Endothelial cell of umbilical vein (primary cell): Measurements from ENCODE around the gene RPS6KA4. TPM values are rescaled to one million over a fixed set of nuclear protein-coding genes. Genes with fewer than 3 reads are reported as not detected.

Experiments
- BruUV-seq: library from RNA; stranded (reverse); fragments of 400-500 nt; replicated peaks from 2 replicates; lab custom pipeline; 2021; lab: Mats Ljungman, UMichigan
- CTCF ChIA-PET: fragments of 300-600, 350-600 bp; sonication (Branson Sonifier 250); formaldehyde crosslinking; loops from one replicate; lab custom pipeline; 2021; ENCODE audit warnings: antibody characterized with exemption, inconsistent platforms; lab: Charles Lee
- POLR2A ChIA-PET: fragments of 300-600, 350-600 bp; sonication (Branson Sonifier 250); formaldehyde crosslinking; loops from one replicate; lab custom pipeline; 2021; ENCODE audit warnings: antibody characterized with exemption, inconsistent platforms; lab: Charles Lee
- DNase-seq: peaks from one replicate; pipeline ENCODE4 v3.0.0-alpha.2; 2011; ENCODE audit warnings: low read depth, low spot score
- FAIRE-seq: peaks from 2 replicates; lab custom pipeline; 2011; peaks lifted over from hg19 to GRCh38; lab: Jason Lieb, UNC
- H2AFZ ChIP-seq: 2 replicates; pipeline ENCODE4 v1.6.0; 2012; ENCODE audit warnings: low read depth, low read length, control low read depth, inconsistent platforms
- H3K27ac ChIP-seq: 2 replicates; pipeline ENCODE4 v1.5.1; 2011; ENCODE audit warnings: low read depth, mild to moderate bottlenecking, control low read depth, low read length, moderate library complexity; ENCODE audit not compliant: insufficient read depth
- H3K27me3 ChIP-seq, 2 experiments: 2 replicates each; pipeline versions ENCODE4 v1.6.0 to v1.6.1; 2011; ENCODE audit warnings: low read length in 2 of 2, mixed read lengths in 1 of 2; ENCODE audit not compliant: control insufficient read depth in 2 of 2, insufficient read depth in 2 of 2
- H3K36me3 ChIP-seq, 2 experiments: 2 replicates in 1 of 2; 3 replicates in 1 of 2; pipeline ENCODE4 v1.5.1; 2011; ENCODE audit warnings: low read length in 2 of 2, mild to moderate bottlenecking in 1 of 2, moderate library complexity in 1 of 2; ENCODE audit not compliant: control insufficient read depth in 2 of 2, insufficient read depth in 2 of 2; ENCODE audit errors: extremely low read depth in 1 of 2
- H3K4me1 ChIP-seq: 3 replicates; pipeline ENCODE4 v1.5.1; 2011; ENCODE audit warnings: mild to moderate bottlenecking, low read length; ENCODE audit not compliant: control insufficient read depth, insufficient read depth; ENCODE audit errors: extremely low read depth
- H3K4me2 ChIP-seq: 2 replicates; pipeline ENCODE4 v1.6.1; 2011; ENCODE audit warnings: low read length, control low read depth, mixed read lengths; ENCODE audit not compliant: insufficient read depth
- H3K4me3 ChIP-seq, 3 experiments: fragments of 200-600 bp in 1 of 3; sonication (generic), shearing (Covaris generic) in 1 of 3; replicated peaks in 1 of 3; 2 replicates each; pipeline ENCODE4 v1.5.1; 2011 to 2016; ENCODE audit warnings: control low read depth in 3 of 3, low read length in 3 of 3, mild to moderate bottlenecking in 2 of 3, inconsistent platforms in 1 of 3, low read depth in 1 of 3, moderate library complexity in 1 of 3; ENCODE audit not compliant: insufficient read depth in 1 of 3
- H3K79me2 ChIP-seq: 2 replicates; pipeline ENCODE4 v1.6.0; 2012; ENCODE audit warnings: low read length, inconsistent platforms; ENCODE audit not compliant: control insufficient read depth, insufficient read depth
- H3K9ac ChIP-seq: replicated peaks from 2 replicates; pipeline ENCODE3; 2011; ENCODE audit warnings: low read length, control low read depth; ENCODE audit not compliant: insufficient read depth; ENCODE audit errors: extremely low read depth
- H3K9me1 ChIP-seq: replicated peaks from 3 replicates; pipeline ENCODE4 v1.6.0; 2011; ENCODE audit warnings: mild to moderate bottlenecking, low read length; ENCODE audit not compliant: control insufficient read depth, insufficient read depth; ENCODE audit errors: extremely low read depth
- H3K9me3 ChIP-seq: replicated peaks from 2 replicates; pipeline ENCODE4 v1.5.1; 2012; ENCODE audit warnings: low read length, inconsistent platforms; ENCODE audit not compliant: control insufficient read depth, insufficient read depth
- H4K20me1 ChIP-seq: replicated peaks from 2 replicates; pipeline ENCODE3; 2011; ENCODE audit warnings: mild to moderate bottlenecking, low read length; ENCODE audit not compliant: control insufficient read depth, insufficient read depth; ENCODE audit errors: extremely low read depth
- CTCF ChIP-seq, 2 donors: IDR thresholded peaks; 1 replicate in 1 of 2; 2 replicates in 1 of 2; pipeline ENCODE4 v1.5.1; 2011; ENCODE audit warnings: low read length in 2 of 2, mild to moderate bottlenecking in 2 of 2, moderate library complexity in 2 of 2, control low read depth in 1 of 2, inconsistent platforms in 1 of 2, low read depth in 1 of 2; ENCODE audit not compliant: insufficient read depth in 1 of 2; ENCODE audit errors: extremely low read depth in 1 of 2
- EZH2 ChIP-seq: IDR thresholded peaks from 2 replicates; pipeline ENCODE4 v1.6.1; 2012; ENCODE audit warnings: borderline replicate concordance, low read depth, mild to moderate bottlenecking, moderate library complexity, low read length, inconsistent platforms; ENCODE audit not compliant: severe bottlenecking
- FOS ChIP-seq: IDR thresholded peaks from 2 replicates; pipeline ENCODE4 v1.6.1; 2011; ENCODE audit warnings: mild to moderate bottlenecking, low read length, moderate library complexity, borderline replicate concordance; ENCODE audit not compliant: insufficient read depth
- GATA2 ChIP-seq: IDR thresholded peaks from 2 replicates; pipeline ENCODE4 v1.7.0; 2011; ENCODE audit warnings: low read depth, mild to moderate bottlenecking, moderate library complexity, mixed read lengths, low read length; ENCODE audit not compliant: insufficient read length, insufficient read depth
- JUN ChIP-seq: IDR thresholded peaks from 2 replicates; pipeline ENCODE4 v1.6.1; 2011; ENCODE audit warnings: borderline replicate concordance, low read depth; ENCODE audit not compliant: insufficient read length, insufficient read depth
- MYC ChIP-seq: IDR thresholded peaks from one replicate; pipeline ENCODE4 v1.6.1; 2011; ENCODE audit warnings: mild to moderate bottlenecking, low read depth, low read length
- POLR2A ChIP-seq: IDR thresholded peaks from 2 replicates; pipeline ENCODE4 v1.6.1; 2012; ENCODE audit warnings: low read depth, mild to moderate bottlenecking, control low read depth, low read length
- POLR2AphosphoS5 ChIP-seq: IDR thresholded peaks from 2 replicates; pipeline ENCODE4 v1.6.1; 2012; ENCODE audit warnings: low read depth, mild to moderate bottlenecking, control low read depth, low read length, moderate library complexity; ENCODE audit not compliant: insufficient read depth
- dilution Hi-C: fragments of 300-500 bp; cut with MboI; formaldehyde crosslinking; loops from one replicate; pipeline ENCODE4 v1.15.0; 2019; ENCODE audit warnings: low sequenced_read_pairs; ENCODE audit not compliant: extremely low pct_ligation_motif_present
- intact Hi-C: fragments of 100-400 bp; cut with micrococcal nuclease; formaldehyde crosslinking; loops from one replicate; pipeline ENCODE4 v1.10.0; 2022
- polyA plus RNA-seq, 4 experiments: library from polyadenylated mRNA; depleted of rRNA in 3 of 4; stranded (reverse) in 3 of 4; unstranded in 1 of 4; fragments of >200 nt; gene quantifications; 2 replicates each; pipeline versions ENCODE4 v1.2.1 to v1.2.3, GENCODE V29; 2011 to 2012; ENCODE audit warnings: missing spikeins in 1 of 4
- total RNA-seq: library from RNA; stranded (reverse); gene quantifications from 2 replicates; pipeline ENCODE4 v1.2.3, GENCODE V29; 2021
- TF ChIP-seq, protein P1 (sequence below): IDR thresholded peaks from 2 replicates; pipeline ENCODE4 v1.6.1; 2011; ENCODE audit not compliant: insufficient read depth, insufficient read length

The RPS6KA4 gene
- total and polyA plus RNA-seq, 2 donors (not counting 3 experiments of a cell fraction or from before 2014, with no cell fraction given): 26.5 to 44.1 TPM

- CTCF ChIA-PET: no interaction called here
- H3K79me2 ChIP-seq: no peaks in the 10 kb centered on the region
- no peaks in the 10 kb centered on the region for H3K36me3 ChIP-seq
- dilution Hi-C loops: no loop called here
- no peak overlapping the region for H3K27ac ChIP-seq
- DNase-seq (no peak), FAIRE-seq (no peak)
- intact Hi-C loops: no loop called here
- no peak overlapping the region for H3K9ac ChIP-seq
- TF ChIP-seq POLR2A: no peak
- TF ChIP-seq POLR2AphosphoS5: no peak
- no peak for TF ChIP-seq MYC
- TF ChIP-seq JUN: no peak
- no peak for TF ChIP-seq GATA2
- no peak for TF ChIP-seq FOS
- no peak for TF ChIP-seq CTCF (IDR thresholded peaks at IDR 0.05; ENCODE audit: extremely low read depth in 1 of 2, insufficient read depth in 1 of 2, low read depth in 1 of 2, low read length in 2 of 2)
- no peak for TF ChIP-seq EZH2
- TF ChIP-seq, protein P1, sequence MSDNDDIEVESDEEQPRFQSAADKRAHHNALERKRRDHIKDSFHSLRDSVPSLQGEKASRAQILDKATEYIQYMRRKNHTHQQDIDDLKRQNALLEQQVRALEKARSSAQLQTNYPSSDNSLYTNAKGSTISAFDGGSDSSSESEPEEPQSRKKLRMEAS: no peak
- H3K27me3 ChIP-seq: no peaks in the 10 kb centered on the region
- POLR2A ChIA-PET: no interaction called here
- no peak overlapping the region for H2AFZ ChIP-seq
- H3K4me3 ChIP-seq: no peak overlapping the region
- H3K9me1 ChIP-seq: no peaks in the 10 kb centered on the region
- H3K4me2 ChIP-seq: no peak overlapping the region
- no peaks in the 10 kb centered on the region for H4K20me1 ChIP-seq
- no peaks in the 10 kb centered on the region for H3K4me1 ChIP-seq
- H3K9me3 ChIP-seq: no peaks in the 10 kb centered on the region
- BruUV-seq: no TSS peak
These were observed 19.7 kb upstream of the RPS6KA4 start for GRCh38 chr11:64339286-64339685.
